Breast epithelium (tissue), 3 donors: ENCODE data around the gene CPTP.

ENCODE experiments used
- POLR2A ChIP-seq: fragments of 450-650 bp; IDR thresholded peaks from one replicate; pipeline ENCODE4 v1.6.1; 2016; ENCODE audit warnings: antibody characterized with exemption, mild to moderate bottlenecking, moderate library complexity
- POLR2AphosphoS5 ChIP-seq, 3 donors: sonication (generic); formaldehyde crosslinking; IDR thresholded peaks; one replicate each; pipeline ENCODE4 v1.6.1; 2017; ENCODE audit warnings: antibody characterized with exemption in 3 of 3
- TF ChIP-seq, protein P1 (sequence below), 3 donors: fragments of 450-650 bp; IDR thresholded peaks; one replicate each; pipeline ENCODE4 v1.5.1; 2016 to 2017; ENCODE audit warnings: antibody characterized with exemption in 3 of 3, mild to moderate bottlenecking in 3 of 3, moderate library complexity in 3 of 3

GRCh38 chr1:1292851-1293250, 31.8 kb upstream of the CPTP start:
- TF ChIP-seq, protein P1, sequence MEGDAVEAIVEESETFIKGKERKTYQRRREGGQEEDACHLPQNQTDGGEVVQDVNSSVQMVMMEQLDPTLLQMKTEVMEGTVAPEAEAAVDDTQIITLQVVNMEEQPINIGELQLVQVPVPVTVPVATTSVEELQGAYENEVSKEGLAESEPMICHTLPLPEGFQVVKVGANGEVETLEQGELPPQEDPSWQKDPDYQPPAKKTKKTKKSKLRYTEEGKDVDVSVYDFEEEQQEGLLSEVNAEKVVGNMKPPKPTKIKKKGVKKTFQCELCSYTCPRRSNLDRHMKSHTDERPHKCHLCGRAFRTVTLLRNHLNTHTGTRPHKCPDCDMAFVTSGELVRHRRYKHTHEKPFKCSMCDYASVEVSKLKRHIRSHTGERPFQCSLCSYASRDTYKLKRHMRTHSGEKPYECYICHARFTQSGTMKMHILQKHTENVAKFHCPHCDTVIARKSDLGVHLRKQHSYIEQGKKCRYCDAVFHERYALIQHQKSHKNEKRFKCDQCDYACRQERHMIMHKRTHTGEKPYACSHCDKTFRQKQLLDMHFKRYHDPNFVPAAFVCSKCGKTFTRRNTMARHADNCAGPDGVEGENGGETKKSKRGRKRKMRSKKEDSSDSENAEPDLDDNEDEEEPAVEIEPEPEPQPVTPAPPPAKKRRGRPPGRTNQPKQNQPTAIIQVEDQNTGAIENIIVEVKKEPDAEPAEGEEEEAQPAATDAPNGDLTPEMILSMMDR (IDR thresholded peaks at IDR 0.05): no peak
- TF ChIP-seq POLR2A: no peak
- no peak for TF ChIP-seq POLR2AphosphoS5 (IDR thresholded peaks at IDR 0.05)
